Measurements from ENCODE around the gene SLC38A2.

- no peak for TF ChIP-seq POLR2AphosphoS5 (IDR thresholded peaks at IDR 0.05)
- TF ChIP-seq, protein P1, sequence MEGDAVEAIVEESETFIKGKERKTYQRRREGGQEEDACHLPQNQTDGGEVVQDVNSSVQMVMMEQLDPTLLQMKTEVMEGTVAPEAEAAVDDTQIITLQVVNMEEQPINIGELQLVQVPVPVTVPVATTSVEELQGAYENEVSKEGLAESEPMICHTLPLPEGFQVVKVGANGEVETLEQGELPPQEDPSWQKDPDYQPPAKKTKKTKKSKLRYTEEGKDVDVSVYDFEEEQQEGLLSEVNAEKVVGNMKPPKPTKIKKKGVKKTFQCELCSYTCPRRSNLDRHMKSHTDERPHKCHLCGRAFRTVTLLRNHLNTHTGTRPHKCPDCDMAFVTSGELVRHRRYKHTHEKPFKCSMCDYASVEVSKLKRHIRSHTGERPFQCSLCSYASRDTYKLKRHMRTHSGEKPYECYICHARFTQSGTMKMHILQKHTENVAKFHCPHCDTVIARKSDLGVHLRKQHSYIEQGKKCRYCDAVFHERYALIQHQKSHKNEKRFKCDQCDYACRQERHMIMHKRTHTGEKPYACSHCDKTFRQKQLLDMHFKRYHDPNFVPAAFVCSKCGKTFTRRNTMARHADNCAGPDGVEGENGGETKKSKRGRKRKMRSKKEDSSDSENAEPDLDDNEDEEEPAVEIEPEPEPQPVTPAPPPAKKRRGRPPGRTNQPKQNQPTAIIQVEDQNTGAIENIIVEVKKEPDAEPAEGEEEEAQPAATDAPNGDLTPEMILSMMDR (IDR thresholded peaks at IDR 0.05): no peak
- no peak for TF ChIP-seq POLR2A (IDR thresholded peaks at IDR 0.05)
- TF ChIP-seq EP300 (IDR thresholded peaks at IDR 0.05; ENCODE audit: low read depth): no peak
Observed at GRCh38 chr12:46404225-46404631, 31.7 kb upstream of the SLC38A2 start.

Measured in transverse colon (tissue), 4 donors.